HEK293 (cell line): ENCODE results near the gene ORAI2.

Source experiments
- CTCF ChIA-PET: fragments of 350-600 bp; formaldehyde crosslinking; extraction: SDS; loops from one replicate; lab custom pipeline; 2021; ENCODE audit warnings: antibody characterized with exemption; lab: Yijun Ruan, JAX
- POLR2A ChIA-PET: fragments of 300-600 bp; formaldehyde crosslinking; extraction: SDS; loops from one replicate; lab custom pipeline; 2020; ENCODE audit warnings: antibody characterized with exemption, inconsistent platforms; lab: Yijun Ruan, JAX
- H3K27ac ChIP-seq: fragments of 200-500 bp; sonication (Bioruptor generic); 2 replicates; pipeline ENCODE4 v1.5.1; 2014; ENCODE audit warnings: low read depth, low read length, control low read depth, inconsistent platforms; ENCODE audit errors: extremely low read depth
- H3K36me3 ChIP-seq, 2 experiments: fragments of 200-500 bp in 1 of 2; sonication (Bioruptor generic) in 1 of 2; 1 replicate in 1 of 2; 2 replicates in 1 of 2; pipeline ENCODE4 v1.5.1; 2014 to 2017; ENCODE audit warnings: inconsistent platforms in 2 of 2, low read length in 2 of 2; ENCODE audit not compliant: control insufficient read depth in 2 of 2, insufficient read depth in 1 of 2
- H3K4me1 ChIP-seq: fragments of 200-500 bp; sonication (Bioruptor generic); 2 replicates; pipeline ENCODE4 v1.5.1; 2014; ENCODE audit warnings: mild to moderate bottlenecking, low read length, inconsistent platforms; ENCODE audit not compliant: control insufficient read depth, insufficient read depth
- H3K4me3 ChIP-seq: 2 replicates; pipeline ENCODE4 v1.5.1; 2011; ENCODE audit warnings: low read depth, mild to moderate bottlenecking, control low read depth, low read length, moderate library complexity
- H3K9me3 ChIP-seq: fragments of 200-500 bp; sonication (Bioruptor generic); 2 replicates; pipeline ENCODE4 v1.5.1; 2014; ENCODE audit warnings: low read depth, low read length, inconsistent platforms; ENCODE audit not compliant: control insufficient read depth, insufficient read depth
- GLI4 ChIP-seq: fragments of 450-650 bp; formaldehyde crosslinking; IDR thresholded peaks from 2 replicates; pipeline ENCODE4 v1.5.1; 2016; ENCODE audit warnings: missing biosample characterization, missing genetic modification characterization
- HOXA7 ChIP-seq: sonication (generic); formaldehyde crosslinking; IDR thresholded peaks from 2 replicates; pipeline ENCODE4 v1.8.1; 2022; ENCODE audit warnings: missing genetic modification reagents, borderline replicate concordance
- HOXC10 ChIP-seq: sonication (generic); formaldehyde crosslinking; IDR thresholded peaks from 2 replicates; pipeline ENCODE4 v1.8.1; 2023; ENCODE audit warnings: mild to moderate bottlenecking, missing genetic modification reagents
- SP2 ChIP-seq: fragments of 450-650 bp; formaldehyde crosslinking; IDR thresholded peaks from 2 replicates; pipeline ENCODE4 v1.5.1; 2016; ENCODE audit warnings: missing biosample characterization, missing genetic modification characterization
- SP3 ChIP-seq: fragments of 450-650 bp; formaldehyde crosslinking; IDR thresholded peaks from 2 replicates; pipeline ENCODE4 v1.5.1; 2016; ENCODE audit warnings: missing biosample characterization, missing genetic modification characterization
- ZBTB1 ChIP-seq: fragments of 450-650 bp; formaldehyde crosslinking; IDR thresholded peaks from 2 replicates; pipeline ENCODE4 v1.5.1; 2016; ENCODE audit warnings: missing biosample characterization, missing genetic modification characterization
- ZFP37 ChIP-seq: fragments of 450-650 bp; formaldehyde crosslinking; IDR thresholded peaks from 2 replicates; pipeline ENCODE4 v1.5.1; 2016; ENCODE audit warnings: missing biosample characterization, missing genetic modification characterization
- ZIC2 ChIP-seq: fragments of 450-650 bp; formaldehyde crosslinking; IDR thresholded peaks from 2 replicates; pipeline ENCODE4 v1.5.1; 2016; ENCODE audit warnings: missing biosample characterization, missing genetic modification characterization
- ZNF10 ChIP-seq: fragments of 450-650 bp; formaldehyde crosslinking; IDR thresholded peaks from 2 replicates; pipeline ENCODE4 v1.5.1; 2017; ENCODE audit warnings: missing biosample characterization, missing genetic modification characterization
- ZNF157 ChIP-seq: fragments of 450-650 bp; formaldehyde crosslinking; IDR thresholded peaks from 2 replicates; pipeline ENCODE4 v1.5.1; 2016; ENCODE audit warnings: missing biosample characterization, missing genetic modification characterization
- ZNF202 ChIP-seq: fragments of 450-650 bp; formaldehyde crosslinking; IDR thresholded peaks from 2 replicates; pipeline ENCODE4 v1.5.1; 2016; ENCODE audit warnings: missing biosample characterization, missing genetic modification characterization, borderline replicate concordance
- ZNF248 ChIP-seq: fragments of 450-650 bp; formaldehyde crosslinking; IDR thresholded peaks from 2 replicates; pipeline ENCODE4 v1.5.1; 2017; ENCODE audit warnings: missing biosample characterization, missing genetic modification characterization
- ZNF266 ChIP-seq: fragments of 450-650 bp; formaldehyde crosslinking; IDR thresholded peaks from 2 replicates; pipeline ENCODE4 v1.5.1; 2016; ENCODE audit warnings: missing biosample characterization, missing genetic modification characterization, low read depth
- ZNF341 ChIP-seq: fragments of 450-650 bp; formaldehyde crosslinking; IDR thresholded peaks from 2 replicates; pipeline ENCODE4; 2016; ENCODE audit warnings: low read depth, missing biosample characterization, missing genetic modification characterization
- ZNF394 ChIP-seq: fragments of 450-650 bp; formaldehyde crosslinking; IDR thresholded peaks from 2 replicates; pipeline ENCODE4 v1.5.1; 2016; ENCODE audit warnings: missing biosample characterization, missing genetic modification characterization, mild to moderate bottlenecking, moderate library complexity, borderline replicate concordance
- ZNF426 ChIP-seq: fragments of 450-650 bp; formaldehyde crosslinking; IDR thresholded peaks from 2 replicates; pipeline ENCODE4 v1.5.1; 2017; ENCODE audit warnings: missing biosample characterization, missing genetic modification characterization, mild to moderate bottlenecking, inconsistent platforms, moderate library complexity
- ZNF521 ChIP-seq: fragments of 450-650 bp; formaldehyde crosslinking; IDR thresholded peaks from 2 replicates; pipeline ENCODE4 v1.5.1; 2017; ENCODE audit warnings: missing biosample characterization, mild to moderate bottlenecking, missing genetic modification characterization
- ZNF555 ChIP-seq: fragments of 450-650 bp; formaldehyde crosslinking; conservative IDR thresholded peaks from 2 replicates; pipeline ENCODE4 v1.5.1; 2017; ENCODE audit warnings: missing biosample characterization, mild to moderate bottlenecking, missing genetic modification characterization, inconsistent platforms
- ZNF600 ChIP-seq: fragments of 450-650 bp; formaldehyde crosslinking; IDR thresholded peaks from 2 replicates; pipeline ENCODE4 v1.5.1; 2016; ENCODE audit warnings: missing biosample characterization, missing genetic modification characterization
- ZNF777 ChIP-seq: fragments of 450-650 bp; formaldehyde crosslinking; IDR thresholded peaks from 2 replicates; pipeline ENCODE4 v1.5.1; 2017; ENCODE audit warnings: missing biosample characterization, missing genetic modification characterization, borderline replicate concordance
- TF ChIP-seq, protein P1 (sequence below): fragments of 450-650 bp; formaldehyde crosslinking; IDR thresholded peaks from 2 replicates; pipeline ENCODE4 v1.5.1; 2016; ENCODE audit warnings: missing biosample characterization, missing genetic modification characterization, borderline replicate concordance
- TF ChIP-seq, protein P2 (sequence below): fragments of 450-650 bp; IDR thresholded peaks from 2 replicates; pipeline ENCODE4 v1.5.1; 2018; ENCODE audit warnings: missing biosample characterization, missing genetic modification characterization
- TF ChIP-seq, protein P3 (sequence below): sonication (generic); formaldehyde crosslinking; IDR thresholded peaks from 2 replicates; pipeline ENCODE4 v1.8.1; 2022; ENCODE audit warnings: mild to moderate bottlenecking, moderate library complexity, missing genetic modification reagents
- TF ChIP-seq, protein P4 (sequence below): fragments of 450-650 bp; formaldehyde crosslinking; IDR thresholded peaks from 2 replicates; pipeline ENCODE4 v1.5.1; 2016; ENCODE audit warnings: missing biosample characterization, missing genetic modification characterization
- TF ChIP-seq, protein P5 (sequence below): fragments of 450-650 bp; formaldehyde crosslinking; IDR thresholded peaks from 2 replicates; pipeline ENCODE4 v1.5.1; 2016; ENCODE audit warnings: missing biosample characterization, missing genetic modification characterization

Gene ORAI2

DNA sequence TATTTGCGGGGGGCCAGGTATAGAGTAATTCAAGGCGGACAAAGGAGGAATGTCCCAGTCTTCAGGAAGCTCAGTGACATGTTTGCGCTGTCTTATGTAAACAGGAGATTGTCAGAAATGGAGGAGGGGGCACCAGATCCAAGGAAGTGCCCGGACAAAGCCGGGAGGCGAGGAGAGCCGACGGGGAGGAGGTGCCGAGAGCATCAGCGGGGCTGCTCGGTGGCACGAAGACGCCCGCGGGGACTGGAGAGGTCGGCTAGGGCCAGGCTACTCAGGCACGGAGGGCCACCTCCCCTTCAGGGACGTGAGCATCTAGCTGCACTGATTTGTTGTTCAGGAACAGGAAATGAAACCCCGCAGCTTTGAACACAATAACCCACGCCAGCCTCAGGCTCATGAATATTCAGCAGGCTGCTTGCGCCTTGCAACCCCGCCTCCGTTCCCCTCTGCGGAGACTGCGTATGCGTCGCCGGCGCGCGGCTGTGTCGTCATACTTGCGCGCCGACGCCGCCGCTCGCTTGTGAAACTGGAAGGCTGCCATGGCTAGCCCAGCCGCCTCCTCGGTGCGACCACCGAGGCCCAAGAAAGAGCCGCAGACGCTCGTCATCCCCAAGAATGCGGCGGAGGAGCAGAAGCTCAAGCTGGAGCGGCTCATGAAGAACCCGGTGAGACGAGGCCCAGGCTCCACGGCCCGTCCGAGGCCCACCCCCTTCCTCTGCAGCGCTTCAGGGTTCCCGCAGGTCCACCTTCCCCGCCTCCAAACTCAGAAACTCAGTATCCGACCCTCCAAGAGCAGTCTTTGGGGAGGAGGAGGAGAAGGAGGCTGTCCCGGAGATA lies 37.3 kb upstream of the ORAI2 start, which contains the start of gene PRKRIP1:
Gene PRKRIP1 (plus strand): TSS at position 491 of the 837 bp plus-strand sequence. CDS start 49 bp downstream, at position 540.
- H3K36me3 ChIP-seq: peaks cover 24 to 45% of the 10 kb centered on the region in 2 experiments
- no peaks in the 10 kb centered on the region for H3K4me1 ChIP-seq
- peak within 1 kb of the TSS; percentile 91 for H3K4me3 ChIP-seq
- ChIA-PET CTCF (interaction anchor here (0.7 to 2.1 kb wide), 4 partner anchors 38 to 123 kb away, joined by 3 to 7 read pairs (median 4); no protein-coding TSS in a partner anchor), POLR2A (interaction anchor here (0.8 to 1.3 kb wide), 6 partner anchors 9 to 117 kb away, joined by 3 to 7 read pairs (median 4); partner anchors contain the start of gene ALKBH4)
- H3K9me3 ChIP-seq: no peaks in the 10 kb centered on the region
- H3K27ac ChIP-seq: peak within 1 kb of the TSS; percentile 59
- TF ChIP-seq ZNF10 (tag by site-specific recombination) (no peak; the same call in 1 of the 2 replicates), ZNF555 (tag by site-specific recombination) (no peak), ZNF426 (no peak), GLI4 (tag by site-specific recombination) (no peak), ZNF157 (no peak), ZFP37 (tag by site-specific recombination) (no peak), SP3 (tag by site-specific recombination) (peak; percentile 65; the same call in 1 of the 2 replicates), ZNF777 (no peak), ZNF341 (tag by site-specific recombination) (peak; percentile 88), ZNF248 (tag by site-specific recombination) (no peak), ZNF394 (tag by site-specific recombination) (no peak), ZNF266 (tag by site-specific recombination) (no peak), ZIC2 (peak; percentile 76), ZNF202 (tag by site-specific recombination) (no peak), ZNF521 (tag by site-specific recombination) (no peak), ZBTB1 (tag by site-specific recombination) (no peak), HOXA7 (CRISPR knock-in tag) (no peak), ZNF600 (tag by site-specific recombination) (peak; percentile 83), HOXC10 (no peak), SP2 (tag by site-specific recombination) (peak; percentile 82)
- TF ChIP-seq, protein P1, sequence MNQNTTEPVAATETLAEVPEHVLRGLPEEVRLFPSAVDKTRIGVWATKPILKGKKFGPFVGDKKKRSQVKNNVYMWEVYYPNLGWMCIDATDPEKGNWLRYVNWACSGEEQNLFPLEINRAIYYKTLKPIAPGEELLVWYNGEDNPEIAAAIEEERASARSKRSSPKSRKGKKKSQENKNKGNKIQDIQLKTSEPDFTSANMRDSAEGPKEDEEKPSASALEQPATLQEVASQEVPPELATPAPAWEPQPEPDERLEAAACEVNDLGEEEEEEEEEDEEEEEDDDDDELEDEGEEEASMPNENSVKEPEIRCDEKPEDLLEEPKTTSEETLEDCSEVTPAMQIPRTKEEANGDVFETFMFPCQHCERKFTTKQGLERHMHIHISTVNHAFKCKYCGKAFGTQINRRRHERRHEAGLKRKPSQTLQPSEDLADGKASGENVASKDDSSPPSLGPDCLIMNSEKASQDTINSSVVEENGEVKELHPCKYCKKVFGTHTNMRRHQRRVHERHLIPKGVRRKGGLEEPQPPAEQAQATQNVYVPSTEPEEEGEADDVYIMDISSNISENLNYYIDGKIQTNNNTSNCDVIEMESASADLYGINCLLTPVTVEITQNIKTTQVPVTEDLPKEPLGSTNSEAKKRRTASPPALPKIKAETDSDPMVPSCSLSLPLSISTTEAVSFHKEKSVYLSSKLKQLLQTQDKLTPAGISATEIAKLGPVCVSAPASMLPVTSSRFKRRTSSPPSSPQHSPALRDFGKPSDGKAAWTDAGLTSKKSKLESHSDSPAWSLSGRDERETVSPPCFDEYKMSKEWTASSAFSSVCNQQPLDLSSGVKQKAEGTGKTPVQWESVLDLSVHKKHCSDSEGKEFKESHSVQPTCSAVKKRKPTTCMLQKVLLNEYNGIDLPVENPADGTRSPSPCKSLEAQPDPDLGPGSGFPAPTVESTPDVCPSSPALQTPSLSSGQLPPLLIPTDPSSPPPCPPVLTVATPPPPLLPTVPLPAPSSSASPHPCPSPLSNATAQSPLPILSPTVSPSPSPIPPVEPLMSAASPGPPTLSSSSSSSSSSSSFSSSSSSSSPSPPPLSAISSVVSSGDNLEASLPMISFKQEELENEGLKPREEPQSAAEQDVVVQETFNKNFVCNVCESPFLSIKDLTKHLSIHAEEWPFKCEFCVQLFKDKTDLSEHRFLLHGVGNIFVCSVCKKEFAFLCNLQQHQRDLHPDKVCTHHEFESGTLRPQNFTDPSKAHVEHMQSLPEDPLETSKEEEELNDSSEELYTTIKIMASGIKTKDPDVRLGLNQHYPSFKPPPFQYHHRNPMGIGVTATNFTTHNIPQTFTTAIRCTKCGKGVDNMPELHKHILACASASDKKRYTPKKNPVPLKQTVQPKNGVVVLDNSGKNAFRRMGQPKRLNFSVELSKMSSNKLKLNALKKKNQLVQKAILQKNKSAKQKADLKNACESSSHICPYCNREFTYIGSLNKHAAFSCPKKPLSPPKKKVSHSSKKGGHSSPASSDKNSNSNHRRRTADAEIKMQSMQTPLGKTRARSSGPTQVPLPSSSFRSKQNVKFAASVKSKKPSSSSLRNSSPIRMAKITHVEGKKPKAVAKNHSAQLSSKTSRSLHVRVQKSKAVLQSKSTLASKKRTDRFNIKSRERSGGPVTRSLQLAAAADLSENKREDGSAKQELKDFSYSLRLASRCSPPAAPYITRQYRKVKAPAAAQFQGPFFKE (tag by site-specific recombination): no peak
- TF ChIP-seq, protein P2, sequence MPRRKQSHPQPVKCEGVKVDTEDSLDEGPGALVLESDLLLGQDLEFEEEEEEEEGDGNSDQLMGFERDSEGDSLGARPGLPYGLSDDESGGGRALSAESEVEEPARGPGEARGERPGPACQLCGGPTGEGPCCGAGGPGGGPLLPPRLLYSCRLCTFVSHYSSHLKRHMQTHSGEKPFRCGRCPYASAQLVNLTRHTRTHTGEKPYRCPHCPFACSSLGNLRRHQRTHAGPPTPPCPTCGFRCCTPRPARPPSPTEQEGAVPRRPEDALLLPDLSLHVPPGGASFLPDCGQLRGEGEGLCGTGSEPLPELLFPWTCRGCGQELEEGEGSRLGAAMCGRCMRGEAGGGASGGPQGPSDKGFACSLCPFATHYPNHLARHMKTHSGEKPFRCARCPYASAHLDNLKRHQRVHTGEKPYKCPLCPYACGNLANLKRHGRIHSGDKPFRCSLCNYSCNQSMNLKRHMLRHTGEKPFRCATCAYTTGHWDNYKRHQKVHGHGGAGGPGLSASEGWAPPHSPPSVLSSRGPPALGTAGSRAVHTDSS (tag by site-specific recombination): no peak; the same call in 1 of the 2 replicates
- TF ChIP-seq, protein P3, sequence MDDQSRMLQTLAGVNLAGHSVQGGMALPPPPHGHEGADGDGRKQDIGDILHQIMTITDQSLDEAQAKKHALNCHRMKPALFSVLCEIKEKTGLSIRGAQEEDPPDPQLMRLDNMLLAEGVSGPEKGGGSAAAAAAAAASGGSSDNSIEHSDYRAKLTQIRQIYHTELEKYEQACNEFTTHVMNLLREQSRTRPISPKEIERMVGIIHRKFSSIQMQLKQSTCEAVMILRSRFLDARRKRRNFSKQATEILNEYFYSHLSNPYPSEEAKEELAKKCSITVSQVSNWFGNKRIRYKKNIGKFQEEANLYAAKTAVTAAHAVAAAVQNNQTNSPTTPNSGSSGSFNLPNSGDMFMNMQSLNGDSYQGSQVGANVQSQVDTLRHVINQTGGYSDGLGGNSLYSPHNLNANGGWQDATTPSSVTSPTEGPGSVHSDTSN: 0 out of 2 replicates have a peak, but pooled peaks have one; percentile 32
- TF ChIP-seq, protein P4, sequence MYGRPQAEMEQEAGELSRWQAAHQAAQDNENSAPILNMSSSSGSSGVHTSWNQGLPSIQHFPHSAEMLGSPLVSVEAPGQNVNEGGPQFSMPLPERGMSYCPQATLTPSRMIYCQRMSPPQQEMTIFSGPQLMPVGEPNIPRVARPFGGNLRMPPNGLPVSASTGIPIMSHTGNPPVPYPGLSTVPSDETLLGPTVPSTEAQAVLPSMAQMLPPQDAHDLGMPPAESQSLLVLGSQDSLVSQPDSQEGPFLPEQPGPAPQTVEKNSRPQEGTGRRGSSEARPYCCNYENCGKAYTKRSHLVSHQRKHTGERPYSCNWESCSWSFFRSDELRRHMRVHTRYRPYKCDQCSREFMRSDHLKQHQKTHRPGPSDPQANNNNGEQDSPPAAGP: 0 out of 2 replicates have a peak, but pooled peaks have one; percentile 14
- TF ChIP-seq, protein P5, sequence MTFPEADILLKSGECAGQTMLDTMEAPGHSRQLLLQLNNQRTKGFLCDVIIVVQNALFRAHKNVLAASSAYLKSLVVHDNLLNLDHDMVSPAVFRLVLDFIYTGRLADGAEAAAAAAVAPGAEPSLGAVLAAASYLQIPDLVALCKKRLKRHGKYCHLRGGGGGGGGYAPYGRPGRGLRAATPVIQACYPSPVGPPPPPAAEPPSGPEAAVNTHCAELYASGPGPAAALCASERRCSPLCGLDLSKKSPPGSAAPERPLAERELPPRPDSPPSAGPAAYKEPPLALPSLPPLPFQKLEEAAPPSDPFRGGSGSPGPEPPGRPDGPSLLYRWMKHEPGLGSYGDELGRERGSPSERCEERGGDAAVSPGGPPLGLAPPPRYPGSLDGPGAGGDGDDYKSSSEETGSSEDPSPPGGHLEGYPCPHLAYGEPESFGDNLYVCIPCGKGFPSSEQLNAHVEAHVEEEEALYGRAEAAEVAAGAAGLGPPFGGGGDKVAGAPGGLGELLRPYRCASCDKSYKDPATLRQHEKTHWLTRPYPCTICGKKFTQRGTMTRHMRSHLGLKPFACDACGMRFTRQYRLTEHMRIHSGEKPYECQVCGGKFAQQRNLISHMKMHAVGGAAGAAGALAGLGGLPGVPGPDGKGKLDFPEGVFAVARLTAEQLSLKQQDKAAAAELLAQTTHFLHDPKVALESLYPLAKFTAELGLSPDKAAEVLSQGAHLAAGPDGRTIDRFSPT (tag by site-specific recombination): no peak
